H1 (cell line): ENCODE measurements around the gene GDPD2.

Experiments
- CHD1 ChIP-seq: IDR thresholded peaks from 2 replicates; pipeline ENCODE4 v1.6.1; 2012; ENCODE audit warnings: low read depth, low read length, improper control_type of control experiment
- EP300 ChIP-seq, 2 experiments: IDR thresholded peaks; 1 replicate in 1 of 2; 2 replicates in 1 of 2; pipeline ENCODE4 v1.6.1; 2011 to 2012; ENCODE audit warnings: low read depth in 2 of 2, low read length in 2 of 2, mild to moderate bottlenecking in 2 of 2, borderline replicate concordance in 1 of 2, inconsistent platforms in 1 of 2, moderate library complexity in 1 of 2
- POLR2A ChIP-seq, 2 experiments: IDR thresholded peaks; 1 replicate in 1 of 2; 2 replicates in 1 of 2; pipeline ENCODE4 v1.6.1; 2011; ENCODE audit warnings: low read depth in 2 of 2, low read length in 2 of 2, mild to moderate bottlenecking in 2 of 2; ENCODE audit errors: control extremely low read depth in 1 of 2
- SP1 ChIP-seq: IDR thresholded peaks from 2 replicates; pipeline ENCODE4 v1.6.1; 2011; ENCODE audit warnings: low read depth, low read length
- TAF1 ChIP-seq: IDR thresholded peaks from 2 replicates; pipeline ENCODE4 v1.6.1; 2011; ENCODE audit warnings: mild to moderate bottlenecking, low read depth, low read length
- TBP ChIP-seq: IDR thresholded peaks from 2 replicates; pipeline ENCODE4 v1.6.1; 2011; ENCODE audit warnings: low read depth, low read length, improper control_type of control experiment
- TF ChIP-seq, protein P1 (sequence below), 3 experiments: IDR thresholded peaks; 1 replicate in 2 of 3; 2 replicates in 1 of 3; pipeline versions ENCODE4 v1.5.1 to v1.6.1; 2011; ENCODE audit warnings: low read length in 3 of 3, mild to moderate bottlenecking in 3 of 3, inconsistent platforms in 2 of 3, low read depth in 1 of 3, moderate library complexity in 1 of 3; ENCODE audit not compliant: insufficient read depth in 1 of 3; ENCODE audit errors: control extremely low read depth in 1 of 3
- TF ChIP-seq, protein P2 (sequence below): IDR thresholded peaks from 2 replicates; pipeline ENCODE4 v1.6.1; 2012; ENCODE audit warnings: inconsistent platforms

DNA sequence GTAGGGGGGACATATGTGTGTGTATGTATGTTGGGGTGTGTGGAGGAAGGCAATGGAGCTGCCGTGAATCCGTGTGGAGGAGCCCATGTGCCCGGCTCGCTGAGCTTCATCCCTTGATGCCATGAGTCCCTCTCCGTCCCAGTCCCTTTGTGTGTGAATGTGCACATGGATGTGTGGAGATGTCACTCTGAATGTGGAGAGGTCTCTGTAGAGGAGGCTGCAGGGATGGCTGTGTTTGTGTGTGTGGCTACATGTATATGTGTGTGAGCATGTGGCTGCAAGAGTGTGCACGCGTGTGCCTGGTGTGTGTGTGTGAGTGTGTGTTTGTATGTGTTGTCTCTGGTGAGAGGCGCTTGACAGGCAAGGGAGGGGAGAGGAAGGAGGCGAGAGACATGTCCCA lies 22.8 kb downstream of the GDPD2 start:
- TF ChIP-seq, protein P1, sequence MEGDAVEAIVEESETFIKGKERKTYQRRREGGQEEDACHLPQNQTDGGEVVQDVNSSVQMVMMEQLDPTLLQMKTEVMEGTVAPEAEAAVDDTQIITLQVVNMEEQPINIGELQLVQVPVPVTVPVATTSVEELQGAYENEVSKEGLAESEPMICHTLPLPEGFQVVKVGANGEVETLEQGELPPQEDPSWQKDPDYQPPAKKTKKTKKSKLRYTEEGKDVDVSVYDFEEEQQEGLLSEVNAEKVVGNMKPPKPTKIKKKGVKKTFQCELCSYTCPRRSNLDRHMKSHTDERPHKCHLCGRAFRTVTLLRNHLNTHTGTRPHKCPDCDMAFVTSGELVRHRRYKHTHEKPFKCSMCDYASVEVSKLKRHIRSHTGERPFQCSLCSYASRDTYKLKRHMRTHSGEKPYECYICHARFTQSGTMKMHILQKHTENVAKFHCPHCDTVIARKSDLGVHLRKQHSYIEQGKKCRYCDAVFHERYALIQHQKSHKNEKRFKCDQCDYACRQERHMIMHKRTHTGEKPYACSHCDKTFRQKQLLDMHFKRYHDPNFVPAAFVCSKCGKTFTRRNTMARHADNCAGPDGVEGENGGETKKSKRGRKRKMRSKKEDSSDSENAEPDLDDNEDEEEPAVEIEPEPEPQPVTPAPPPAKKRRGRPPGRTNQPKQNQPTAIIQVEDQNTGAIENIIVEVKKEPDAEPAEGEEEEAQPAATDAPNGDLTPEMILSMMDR (IDR thresholded peaks at IDR 0.05; ENCODE audit: control extremely low read depth in 1 of 3, insufficient read depth in 1 of 3, low read depth in 1 of 3, low read length in 3 of 3) = no peak
- TF ChIP-seq CHD1 (no peak), SP1 (no peak), TBP (no peak), POLR2A (IDR thresholded peaks at IDR 0.05; ENCODE audit: control extremely low read depth in 1 of 2, low read depth in 2 of 2, low read length in 2 of 2) (no peak), TAF1 (no peak), EP300 (IDR thresholded peaks at IDR 0.05; ENCODE audit: borderline replicate concordance in 1 of 2, low read depth in 2 of 2, low read length in 2 of 2) (no peak)
- TF ChIP-seq, protein P2, sequence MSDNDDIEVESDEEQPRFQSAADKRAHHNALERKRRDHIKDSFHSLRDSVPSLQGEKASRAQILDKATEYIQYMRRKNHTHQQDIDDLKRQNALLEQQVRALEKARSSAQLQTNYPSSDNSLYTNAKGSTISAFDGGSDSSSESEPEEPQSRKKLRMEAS = no peak
